GM20000 (cell line): ENCODE results near the gene OR8D1.
"Not testable (repeated sequence)": the region's sequence is repeated elsewhere in the genome, so short reads cannot be mapped to it uniquely, and the experiment has no call there.

Experiments
- DNase-seq: peaks from one replicate; pipeline ENCODE4 v3.0.0; 2012; ENCODE audit warnings: low spot score
- TF ChIP-seq, protein P1 (sequence below): IDR thresholded peaks from 2 replicates; pipeline ENCODE4 v1.5.1; 2012; ENCODE audit warnings: mild to moderate bottlenecking, control low read depth; ENCODE audit errors: extremely low read depth, missing control alignments

Gene OR8D1

DNA sequence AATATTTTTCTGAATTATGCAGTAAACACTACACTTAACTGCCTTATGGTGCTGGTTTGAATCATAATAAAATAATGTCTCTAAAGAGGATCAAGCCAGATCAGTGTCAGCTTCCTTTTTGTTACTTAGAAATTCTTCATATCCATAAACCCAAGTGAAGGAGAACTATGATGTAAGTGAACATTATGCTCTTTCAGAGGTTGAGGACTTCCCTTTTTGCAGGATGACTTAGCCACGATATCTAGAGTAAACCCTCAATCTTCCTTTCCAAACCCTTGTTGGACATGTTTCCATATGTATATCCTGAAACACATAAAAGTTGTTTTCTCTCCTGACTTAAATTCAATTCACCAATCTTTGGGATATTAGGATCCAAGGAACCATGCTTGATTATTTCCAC lies 19.1 kb downstream of the OR8D1 start:
- DNase-seq, result no peak
- TF ChIP-seq, protein P1, sequence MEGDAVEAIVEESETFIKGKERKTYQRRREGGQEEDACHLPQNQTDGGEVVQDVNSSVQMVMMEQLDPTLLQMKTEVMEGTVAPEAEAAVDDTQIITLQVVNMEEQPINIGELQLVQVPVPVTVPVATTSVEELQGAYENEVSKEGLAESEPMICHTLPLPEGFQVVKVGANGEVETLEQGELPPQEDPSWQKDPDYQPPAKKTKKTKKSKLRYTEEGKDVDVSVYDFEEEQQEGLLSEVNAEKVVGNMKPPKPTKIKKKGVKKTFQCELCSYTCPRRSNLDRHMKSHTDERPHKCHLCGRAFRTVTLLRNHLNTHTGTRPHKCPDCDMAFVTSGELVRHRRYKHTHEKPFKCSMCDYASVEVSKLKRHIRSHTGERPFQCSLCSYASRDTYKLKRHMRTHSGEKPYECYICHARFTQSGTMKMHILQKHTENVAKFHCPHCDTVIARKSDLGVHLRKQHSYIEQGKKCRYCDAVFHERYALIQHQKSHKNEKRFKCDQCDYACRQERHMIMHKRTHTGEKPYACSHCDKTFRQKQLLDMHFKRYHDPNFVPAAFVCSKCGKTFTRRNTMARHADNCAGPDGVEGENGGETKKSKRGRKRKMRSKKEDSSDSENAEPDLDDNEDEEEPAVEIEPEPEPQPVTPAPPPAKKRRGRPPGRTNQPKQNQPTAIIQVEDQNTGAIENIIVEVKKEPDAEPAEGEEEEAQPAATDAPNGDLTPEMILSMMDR, result no peak

DNA sequence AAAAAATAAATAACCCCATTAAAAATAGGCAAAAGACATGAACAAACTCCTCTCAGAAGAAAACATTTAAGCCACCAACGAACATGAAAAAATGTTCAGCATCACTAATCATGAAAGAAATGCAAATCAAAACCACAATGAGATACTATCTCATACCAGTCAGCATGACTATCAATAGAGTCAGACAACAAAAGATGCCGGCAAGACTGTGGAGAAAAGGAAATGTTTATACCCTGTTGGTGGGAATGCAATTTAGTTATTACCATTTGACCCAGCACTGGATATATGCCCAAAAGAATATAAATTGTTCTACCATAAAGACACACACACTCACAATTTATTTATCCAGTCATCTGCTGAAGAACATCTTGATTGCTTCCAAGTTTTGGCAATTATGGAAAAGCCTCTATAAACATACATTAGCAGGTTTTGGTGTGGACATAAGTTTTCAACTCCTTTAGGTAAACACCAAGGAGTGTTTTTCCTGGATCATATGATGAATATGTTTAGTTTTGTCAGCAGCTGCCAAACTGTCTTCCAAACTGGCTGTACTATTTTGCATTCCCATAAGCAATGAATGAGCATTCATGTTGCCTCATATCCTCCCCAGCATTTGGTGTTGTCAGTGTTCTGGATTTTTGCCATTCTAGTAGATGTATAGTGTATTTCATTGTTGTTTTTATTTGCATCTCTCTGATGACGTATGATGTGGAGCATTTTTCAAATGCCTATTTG lies 28.0 kb downstream of the OR8D1 start:
- DNase-seq, result no peak

DNA sequence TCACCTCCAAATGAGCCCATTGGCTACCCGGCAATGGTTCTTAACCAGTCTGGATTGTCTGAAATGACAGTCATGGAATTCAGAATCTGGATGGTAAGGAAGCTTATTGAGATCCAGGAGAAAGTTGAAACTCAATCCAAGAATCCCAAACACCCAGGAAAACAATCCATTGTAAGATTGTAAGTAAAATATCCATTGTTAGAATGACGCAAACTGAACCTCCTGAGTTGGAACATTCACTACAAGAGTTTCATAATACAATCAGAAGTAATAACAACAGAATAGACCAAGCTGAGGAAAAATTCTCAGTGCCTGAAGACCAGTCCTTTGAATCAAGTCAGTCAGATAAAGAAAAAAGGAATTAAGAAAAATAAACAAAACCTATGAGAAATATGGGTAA lies 35.5 kb downstream of the OR8D1 start:
- TF ChIP-seq, protein P1, result no peak

More for the DNA sequence above, 28.0 kb downstream of the OR8D1 start:
- TF ChIP-seq, protein P1, result no peak

DNA sequence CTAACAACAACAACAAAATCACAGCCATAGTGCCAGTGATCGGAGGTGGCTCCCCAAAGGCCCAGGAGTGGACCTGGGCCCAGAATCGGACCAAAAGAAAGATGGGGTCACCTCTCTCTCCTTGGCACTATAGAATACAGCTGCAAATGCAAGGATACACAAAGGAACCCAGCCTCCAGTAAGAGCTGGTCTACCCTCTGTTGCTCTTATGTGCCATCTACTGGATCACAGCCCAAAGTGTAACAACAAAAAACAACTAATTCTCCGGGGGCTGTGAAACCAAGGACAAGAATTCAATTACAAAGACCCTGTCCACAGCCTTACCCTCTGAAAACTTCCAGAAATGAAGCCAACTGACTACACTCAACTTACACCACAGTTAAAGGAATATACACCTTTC lies 35.9 kb downstream of the OR8D1 start:
- TF ChIP-seq, protein P1, result no peak
- DNase-seq, result no peak

More for the DNA sequence above, 35.5 kb downstream of the OR8D1 start:
- no peak for DNase-seq

DNA sequence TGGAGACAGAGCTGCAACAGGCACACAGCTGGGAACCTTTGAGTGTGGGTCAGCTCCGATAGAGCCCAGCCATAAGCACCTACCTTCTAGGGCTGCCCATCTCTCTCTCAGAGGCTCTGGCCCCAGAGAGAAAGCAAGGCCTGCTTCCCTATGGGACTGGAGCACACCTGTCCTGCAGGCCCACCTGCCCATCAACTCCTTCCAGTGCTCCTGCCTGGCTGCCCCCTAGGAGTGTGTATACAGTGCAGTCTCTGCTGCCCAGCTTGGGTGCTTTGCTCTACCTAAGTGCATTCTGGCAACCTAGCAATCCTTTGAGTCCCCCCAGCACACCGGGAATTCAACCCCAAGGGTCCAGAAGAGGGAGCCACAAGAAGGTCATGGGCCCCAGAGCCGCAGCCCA lies 36.5 kb downstream of the OR8D1 start:
- no peak for DNase-seq
- TF ChIP-seq, protein P1, result no peak

DNA sequence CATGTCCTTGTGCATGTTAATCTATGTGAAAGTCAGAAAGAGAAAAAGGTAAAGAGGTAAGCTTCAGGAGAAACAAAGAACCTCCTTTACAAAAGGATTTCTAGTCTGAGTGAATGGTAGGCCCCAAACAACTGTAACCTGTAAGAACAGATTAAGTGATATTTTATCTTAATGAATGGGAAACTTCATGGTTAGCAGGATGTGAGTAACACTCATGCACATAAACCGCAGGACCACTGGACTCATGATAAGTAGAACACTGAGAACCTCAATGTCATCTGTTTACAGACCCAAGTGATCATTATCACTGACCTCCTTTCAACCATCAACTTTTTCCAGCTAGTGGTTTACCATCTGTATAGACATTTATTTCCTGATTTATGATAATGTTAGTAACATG lies 37.7 kb downstream of the OR8D1 start:
- TF ChIP-seq, protein P1, result no peak
- DNase-seq, result no peak

DNA sequence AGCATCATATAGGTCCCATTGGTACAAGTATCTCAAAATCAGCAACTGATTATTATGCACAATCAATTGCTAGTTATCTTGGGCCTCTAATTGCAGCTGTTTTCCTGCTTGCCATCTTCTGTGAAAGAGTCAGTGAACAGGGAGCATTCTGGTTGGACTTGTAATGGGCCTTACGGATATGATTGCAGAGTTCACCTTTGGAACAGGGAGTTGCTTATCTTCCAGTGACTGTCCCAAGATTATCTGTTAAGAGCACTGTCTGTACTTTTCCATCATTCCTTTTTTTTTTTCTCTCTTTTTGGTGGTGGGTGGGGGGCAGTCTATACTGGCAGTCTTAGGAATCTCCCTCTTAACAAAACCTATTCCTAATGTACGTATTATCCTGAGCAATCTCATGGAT lies 39.7 kb downstream of the OR8D1 start:
- no peak for DNase-seq
- TF ChIP-seq, protein P1, result no peak

DNA sequence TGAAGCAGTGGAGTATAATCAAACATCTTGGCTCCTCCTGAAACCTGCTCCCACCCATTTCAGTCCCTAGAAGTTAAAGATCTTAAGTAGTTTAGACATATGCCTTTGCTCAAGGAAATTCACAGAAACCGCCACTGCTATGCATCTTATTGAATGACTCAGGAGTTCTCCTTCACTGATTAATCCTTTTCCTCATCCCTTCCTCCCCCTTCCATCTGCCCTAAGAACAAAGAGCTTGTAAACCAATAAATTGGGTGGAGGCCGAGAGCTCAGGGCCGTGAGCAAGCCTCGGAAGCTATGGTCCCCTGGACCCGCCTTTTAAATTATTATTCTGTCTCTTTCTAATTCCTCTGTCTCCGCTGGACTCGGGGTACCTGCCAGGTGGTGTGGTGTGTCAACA lies 42.9 kb downstream of the OR8D1 start:
- not testable (repeated sequence) for DNase-seq

DNA sequence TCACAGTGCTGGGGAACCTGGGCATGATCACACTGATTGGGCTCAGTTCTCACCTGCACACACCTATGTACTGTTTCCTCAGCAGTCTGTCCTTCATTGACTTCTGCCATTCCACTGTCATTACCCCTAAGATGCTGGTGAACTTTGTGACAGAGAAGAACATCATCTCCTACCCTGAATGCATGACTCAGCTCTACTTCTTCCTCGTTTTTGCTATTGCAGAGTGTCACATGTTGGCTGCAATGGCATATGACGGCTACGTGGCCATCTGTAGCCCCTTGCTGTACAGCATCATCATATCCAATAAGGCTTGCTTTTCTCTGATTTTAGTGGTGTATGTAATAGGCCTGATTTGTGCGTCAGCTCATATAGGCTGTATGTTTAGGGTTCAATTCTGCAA lies 48.7 kb downstream of the OR8D1 start:
- DNase-seq, result not testable (repeated sequence)
